ELF-1 (cell line): ENCODE results near the gene TRAF6.
"Not testable (repeated sequence)": the region's sequence is repeated elsewhere in the genome, so short reads cannot be mapped to it uniquely, and the experiment has no call there.

Source experiments
- DNase-seq: peaks from one replicate; pipeline ENCODE4 v3.0.0-alpha.2; 2016; ENCODE audit warnings: low read depth, low spot score

Gene TRAF6

DNA sequence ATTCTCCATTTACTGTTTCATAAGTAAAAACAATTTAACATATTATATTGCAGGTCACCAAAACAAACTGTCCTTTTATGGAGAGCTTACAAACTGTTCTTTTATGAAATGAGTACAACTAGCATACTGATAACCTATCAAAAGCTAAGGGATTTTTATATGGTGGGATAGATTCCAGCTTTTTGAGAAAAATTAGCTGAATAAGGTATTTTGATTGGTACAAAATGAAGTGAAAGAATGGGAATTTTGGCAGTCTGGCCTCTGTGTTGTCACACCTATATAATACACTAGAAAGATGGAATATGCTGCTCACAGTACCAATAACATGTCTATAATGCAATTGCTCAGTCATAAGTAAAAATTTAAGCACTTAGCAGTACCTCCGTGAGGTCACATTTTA, 11.4 kb downstream of the TRAF6 start:
- no peak for DNase-seq

- no peak for DNase-seq
These were observed 16.7 kb downstream of the TRAF6 start for GRCh38 chr11:36493332-36493731.

DNA sequence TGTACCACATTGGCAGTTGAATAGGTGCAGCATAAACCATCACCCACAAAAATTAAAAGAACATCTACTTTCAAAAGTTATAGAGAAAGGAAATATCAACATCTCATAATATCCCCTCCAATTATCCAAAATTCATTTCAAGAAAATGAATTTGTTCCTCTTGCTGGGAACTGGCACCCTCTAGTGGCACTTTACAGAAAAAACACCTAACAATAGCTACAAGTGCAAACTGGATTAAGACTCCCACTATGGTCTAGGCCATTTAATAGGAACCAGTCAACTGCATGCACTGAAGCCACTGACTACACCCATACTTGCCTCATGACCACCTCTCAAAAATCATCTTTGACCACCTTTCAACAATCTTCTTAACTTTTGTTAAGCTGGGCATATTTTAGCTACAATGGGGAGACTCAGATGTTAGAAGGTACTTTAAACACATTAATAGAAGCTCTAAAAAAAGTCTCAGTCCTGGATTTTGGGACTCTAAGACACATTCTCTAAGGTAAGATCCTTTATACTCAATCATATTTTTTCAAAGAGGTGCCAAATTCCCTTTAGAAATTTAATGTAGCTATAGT, 17.3 kb downstream of the TRAF6 start:
- DNase-seq = no peak

DNA sequence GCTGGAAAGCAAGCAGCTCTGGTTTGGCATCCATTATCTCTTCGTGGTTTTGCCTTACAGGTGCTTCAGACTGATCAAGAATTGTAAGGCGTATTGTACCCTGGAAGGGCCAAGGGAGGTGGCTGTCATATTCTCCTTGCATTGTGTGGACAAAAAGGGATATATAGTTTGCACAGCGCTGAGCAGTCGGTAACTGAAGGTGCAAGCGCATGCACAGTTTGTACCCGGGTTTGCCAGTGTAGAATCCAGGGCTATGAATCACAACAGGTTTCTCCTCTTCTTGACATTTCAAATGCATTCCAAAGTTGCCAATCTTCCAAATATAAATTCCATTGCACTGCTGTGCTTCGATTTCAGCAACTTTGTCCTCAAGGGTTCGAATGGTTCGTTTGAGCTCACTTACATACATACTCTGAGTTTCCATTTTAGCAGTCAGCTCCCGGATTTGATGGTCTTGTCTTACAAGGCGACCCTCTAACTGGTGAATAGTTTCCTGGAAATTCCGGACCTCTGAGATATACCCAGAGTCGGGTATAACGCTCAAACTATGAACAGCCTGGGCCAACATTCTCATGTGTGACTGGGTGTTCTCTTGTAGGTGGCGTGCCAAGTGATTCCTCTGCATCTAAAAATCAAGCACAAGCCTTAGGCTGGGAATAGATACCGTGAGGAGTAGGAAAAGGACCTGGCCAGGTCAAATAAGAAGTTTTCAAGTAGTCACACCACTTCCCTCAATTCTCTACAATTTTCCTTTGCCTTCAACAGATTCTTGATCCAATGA, 19.9 kb downstream of the TRAF6 start:
- DNase-seq = no peak

DNA sequence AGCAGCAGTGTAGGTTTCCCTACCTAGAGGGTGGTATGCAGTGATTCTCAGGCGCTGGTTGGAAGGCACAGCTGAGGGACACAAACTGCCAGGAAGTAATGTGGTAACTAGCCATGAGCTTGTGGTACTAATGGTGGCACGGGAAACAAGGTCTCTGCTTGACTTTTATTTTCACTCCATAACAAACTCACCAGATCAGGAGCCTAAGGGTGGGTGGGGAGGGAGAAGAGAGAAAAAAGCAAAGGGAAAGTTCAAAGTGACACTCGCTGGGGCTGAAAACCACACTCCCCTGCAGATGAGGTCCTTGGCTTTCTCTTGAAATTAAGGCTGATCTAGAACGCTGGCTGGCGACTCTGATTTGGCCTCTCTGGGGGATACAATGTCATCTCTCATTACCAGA, 22.0 kb downstream of the TRAF6 start:
- no peak for DNase-seq

- no peak for DNase-seq
These were observed 22.5 kb downstream of the TRAF6 start for GRCh38 chr11:36487619-36488018.

DNA sequence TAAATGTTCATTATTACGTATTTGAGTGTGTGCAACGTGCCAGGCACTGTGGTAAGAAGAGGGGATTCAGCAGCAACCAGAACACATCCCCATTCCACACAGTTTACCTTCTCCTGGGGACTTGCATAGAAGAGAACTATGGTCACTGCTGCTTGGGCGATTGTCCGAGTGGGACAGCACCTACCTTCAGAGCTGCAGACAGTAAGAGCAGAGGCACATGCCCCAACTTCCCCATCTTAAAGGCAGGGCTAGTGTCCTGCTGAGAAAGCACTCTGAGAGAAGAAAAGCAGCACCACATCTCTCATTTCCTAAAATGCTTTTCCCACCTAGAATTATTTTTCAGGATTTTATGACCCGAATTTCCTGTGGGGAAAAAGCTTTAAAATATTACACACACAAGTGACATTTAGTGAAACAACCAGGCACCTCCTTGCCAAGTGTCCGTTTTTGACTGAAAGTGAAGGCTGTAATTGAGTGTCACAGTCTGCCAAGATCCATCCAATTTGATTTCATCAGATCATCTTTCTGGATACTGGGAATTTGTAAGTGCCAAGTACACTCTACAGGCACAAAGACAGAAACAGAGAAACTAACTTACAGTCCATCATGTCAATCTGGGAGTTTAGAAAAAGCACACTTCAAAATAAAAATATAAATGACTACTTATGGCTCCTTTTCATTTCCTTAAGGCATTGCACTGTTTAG, 24.6 kb downstream of the TRAF6 start:
- DNase-seq = no peak

DNA sequence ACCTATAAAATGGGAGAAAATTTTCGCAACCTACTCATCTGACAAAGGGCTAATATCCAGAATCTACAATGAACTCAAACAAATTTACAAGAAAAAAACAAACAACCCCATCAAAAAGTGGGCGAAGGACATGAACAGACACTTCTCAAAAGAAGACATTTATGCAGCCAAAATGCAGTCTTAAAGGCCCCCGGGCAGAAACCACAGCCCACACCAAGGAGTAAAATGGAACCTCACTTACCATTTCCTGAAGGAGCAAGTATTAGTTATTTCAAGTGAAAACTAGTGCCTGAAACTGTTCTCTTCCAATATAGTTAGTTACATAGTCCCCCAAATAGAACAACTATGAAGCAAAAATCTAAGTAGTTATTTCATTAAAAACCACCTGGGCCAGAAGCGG, 27.0 kb downstream of the TRAF6 start:
- not testable (repeated sequence) for DNase-seq

DNA sequence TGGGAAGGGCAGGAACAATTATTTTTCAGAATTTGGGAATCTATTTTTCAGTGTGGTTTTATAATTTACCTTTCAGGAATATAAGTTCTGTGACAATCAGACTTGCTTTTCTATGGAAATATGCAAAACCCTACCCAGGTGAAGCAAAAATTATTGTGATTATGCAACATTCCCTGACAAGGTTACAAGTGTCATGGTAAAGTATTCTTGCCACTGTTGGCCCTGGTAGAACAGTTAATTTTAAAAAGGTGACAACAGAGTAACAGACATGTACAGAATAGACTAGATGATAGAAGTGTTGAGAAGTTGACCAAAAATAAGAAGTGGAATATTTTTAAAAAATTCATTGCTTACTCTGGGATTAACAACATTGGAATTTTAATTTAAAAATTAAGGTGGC, 29.2 kb downstream of the TRAF6 start:
- DNase-seq = no peak

DNA sequence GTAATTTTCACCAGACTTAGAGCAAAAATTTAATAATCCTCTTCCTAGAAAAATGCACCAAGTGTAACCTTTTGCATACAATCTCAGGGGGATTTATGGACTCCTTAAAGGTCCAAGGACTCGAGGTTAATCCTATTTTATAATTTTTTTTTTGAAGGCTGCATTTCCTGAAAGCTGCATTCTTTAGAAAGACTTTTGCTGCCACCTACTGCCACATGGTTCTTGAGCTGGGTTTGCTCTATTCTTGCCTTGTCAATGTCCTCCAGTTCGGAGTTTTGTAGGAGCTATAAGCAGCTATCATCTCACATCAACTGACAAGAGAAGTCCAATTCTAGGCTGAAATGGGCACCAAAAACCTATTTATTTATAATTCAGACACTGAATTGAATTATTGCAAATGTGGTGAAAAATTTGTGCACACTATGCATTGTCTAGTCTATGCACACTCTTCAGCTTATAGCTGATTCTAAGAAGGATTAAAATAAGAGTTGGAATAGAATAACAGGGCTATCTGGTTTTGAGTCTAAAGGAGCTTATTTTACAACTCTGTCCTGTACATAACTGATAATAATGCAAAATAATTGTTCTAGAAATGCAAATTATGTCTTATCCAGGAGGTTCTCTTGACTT, 31.3 kb downstream of the TRAF6 start:
- DNase-seq = peak; percentile 49

GRCh38 chr11:36475192-36475591, 34.9 kb downstream of the TRAF6 start:
- DNase-seq = no peak

- DNase-seq = no peak
These were observed 38.5 kb downstream of the TRAF6 start for GRCh38 chr11:36471577-36471976.

DNA sequence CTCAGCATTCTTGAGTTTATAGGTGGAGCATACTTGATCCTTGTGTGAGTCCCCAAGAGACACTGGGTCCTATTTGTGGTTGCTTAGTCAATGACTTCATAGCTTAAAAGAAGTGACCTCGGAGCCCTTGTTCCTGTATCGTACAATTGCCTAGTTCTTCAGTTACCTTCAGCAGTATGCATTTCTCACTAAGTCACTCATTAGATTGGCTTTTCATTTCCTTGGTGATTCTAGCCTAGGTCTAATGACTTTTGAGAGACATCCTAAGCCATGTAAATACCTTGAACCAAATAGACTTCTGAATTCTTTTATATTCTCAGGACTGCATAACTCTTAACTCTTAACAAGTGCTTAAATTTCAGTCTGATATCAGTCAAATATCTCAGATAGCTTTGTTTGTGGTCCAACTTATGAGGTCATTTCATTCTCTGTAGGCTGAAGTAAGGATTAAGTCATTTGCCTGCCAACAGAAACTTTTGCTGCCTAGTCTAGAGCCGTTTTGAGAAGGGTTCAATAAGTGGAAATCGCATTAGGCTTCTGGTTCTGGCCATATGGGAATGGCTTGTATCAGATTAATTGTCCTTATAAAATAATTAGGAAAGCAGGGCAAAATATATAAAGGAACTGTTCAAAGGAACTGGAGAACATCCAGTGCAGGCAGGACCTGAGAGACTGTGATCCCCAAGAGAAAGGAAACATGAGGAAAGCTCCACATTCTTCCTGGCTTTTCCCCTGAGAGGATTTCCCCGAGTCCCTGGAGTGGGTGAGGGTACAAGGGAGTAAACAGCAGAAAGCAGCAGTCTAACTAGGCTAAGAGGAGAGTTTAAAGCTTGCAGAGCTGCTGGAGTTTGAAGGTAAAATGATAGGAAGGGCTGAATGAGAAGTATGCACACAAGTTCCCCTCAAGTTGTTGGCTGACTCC, 39.9 kb downstream of the TRAF6 start:
- no peak for DNase-seq

DNA sequence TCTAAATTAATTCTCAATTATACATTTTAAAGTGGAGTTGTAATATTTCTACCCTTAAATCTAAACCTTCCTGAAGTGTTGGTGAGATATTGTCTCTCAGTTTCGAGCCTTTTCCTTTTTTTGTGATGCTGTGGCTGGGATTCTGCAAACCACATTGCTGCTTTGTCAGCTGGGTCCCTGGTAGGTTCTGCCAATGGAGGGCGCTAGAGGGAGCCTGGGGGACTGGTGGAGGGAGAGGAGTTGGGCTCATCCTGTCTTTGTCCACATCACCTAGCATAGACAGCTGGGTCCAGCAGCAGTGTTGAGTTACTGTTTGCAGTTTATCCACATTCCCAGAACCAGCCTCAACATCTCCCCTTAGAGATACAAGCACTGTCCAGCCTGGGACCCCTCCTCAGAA, 41.0 kb downstream of the TRAF6 start:
- DNase-seq = peak; percentile 71

DNA sequence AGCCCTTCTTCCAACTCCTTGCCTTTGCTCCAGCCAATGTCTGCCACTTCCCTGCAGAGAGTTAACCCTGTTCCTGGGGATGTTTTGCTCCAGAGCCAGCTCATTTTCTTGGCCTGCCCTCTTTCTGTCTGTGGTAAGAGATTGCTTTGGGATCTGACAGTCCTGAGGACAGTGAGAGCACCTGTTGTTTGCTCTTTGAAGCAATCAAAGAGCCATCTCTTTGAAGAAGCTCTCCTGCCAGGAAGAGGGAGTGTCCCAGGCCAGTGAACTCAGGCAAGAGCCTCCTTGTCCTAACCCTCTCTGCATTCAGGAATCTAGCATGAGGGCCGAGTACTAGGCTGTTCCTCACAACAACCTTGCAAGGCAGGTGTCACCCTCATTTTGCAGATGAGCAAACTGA, 42.2 kb downstream of the TRAF6 start:
- DNase-seq = peak; percentile 26

DNA sequence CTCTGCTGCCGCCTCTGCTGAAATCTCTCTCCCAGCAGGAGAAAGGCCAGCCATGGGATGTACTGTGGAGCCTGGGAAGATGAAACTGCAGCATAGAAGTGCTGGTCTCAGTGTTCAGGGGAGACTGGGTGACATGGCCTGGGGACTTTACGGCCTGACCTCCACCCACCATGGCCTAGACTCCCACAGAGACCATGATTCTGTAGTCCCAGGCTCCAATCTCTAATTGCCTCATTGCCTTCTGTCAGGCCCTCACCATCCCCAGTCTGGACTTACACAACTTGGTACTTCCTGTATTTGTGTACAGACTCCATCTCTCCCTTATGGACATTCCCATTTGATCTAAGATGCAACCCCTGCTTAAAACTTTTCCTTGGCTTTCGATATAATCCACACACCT, 43.1 kb downstream of the TRAF6 start:
- DNase-seq = no peak

GRCh38 chr11:36465449-36466163, 44.5 kb downstream of the TRAF6 start:
- no peak for DNase-seq

DNA sequence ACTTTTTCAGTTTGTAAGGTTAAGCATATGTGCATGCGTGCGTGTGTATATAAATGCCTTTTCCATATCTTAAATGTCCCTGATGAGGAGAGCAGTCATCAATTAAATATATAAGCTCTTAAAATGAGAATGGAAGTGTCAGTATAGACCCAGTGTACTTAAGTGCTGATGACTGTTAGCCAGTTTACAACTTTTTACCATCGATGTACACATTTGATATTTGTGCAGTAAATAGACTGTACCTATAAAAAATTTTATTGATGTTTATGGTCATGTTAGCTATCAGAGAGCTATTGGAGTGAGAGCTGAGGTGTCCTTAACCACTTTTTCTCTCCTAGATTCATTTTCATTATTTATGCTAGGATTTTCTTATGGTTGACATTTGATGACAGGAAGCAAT, 45.4 kb downstream of the TRAF6 start:
- no peak for DNase-seq

GRCh38 chr11:36463781-36464180, 46.3 kb downstream of the TRAF6 start:
- no peak for DNase-seq

- DNase-seq = no peak
These were observed 47.8 kb downstream of the TRAF6 start for GRCh38 chr11:36462321-36462720.

GRCh38 chr11:36460220-36460619, 49.9 kb downstream of the TRAF6 start:
- DNase-seq = no peak
